Upper lobe of left lung (tissue), 4 donors: ENCODE data around the gene ADTRP.

Source experiments
- EP300 ChIP-seq, 4 donors: sonication (generic); formaldehyde crosslinking; IDR thresholded peaks; one replicate each; pipeline ENCODE4 v1.5.1; 2017; ENCODE audit warnings: antibody characterized with exemption in 4 of 4, control low read depth in 2 of 4
- POLR2AphosphoS5 ChIP-seq, 2 donors: sonication (generic); formaldehyde crosslinking; IDR thresholded peaks; one replicate each; pipeline ENCODE4 v1.5.1; 2017; ENCODE audit warnings: antibody characterized with exemption in 2 of 2
- TF ChIP-seq, protein P1 (sequence below), 6 experiments: fragments of 450-650 bp in 4 of 6; fragments of 200-600 bp in 2 of 6; sonication (generic) in 2 of 6; IDR thresholded peaks; one replicate each; pipeline ENCODE4 v1.5.1; 2016 to 2019; ENCODE audit warnings: antibody characterized with exemption in 6 of 6

DNA sequence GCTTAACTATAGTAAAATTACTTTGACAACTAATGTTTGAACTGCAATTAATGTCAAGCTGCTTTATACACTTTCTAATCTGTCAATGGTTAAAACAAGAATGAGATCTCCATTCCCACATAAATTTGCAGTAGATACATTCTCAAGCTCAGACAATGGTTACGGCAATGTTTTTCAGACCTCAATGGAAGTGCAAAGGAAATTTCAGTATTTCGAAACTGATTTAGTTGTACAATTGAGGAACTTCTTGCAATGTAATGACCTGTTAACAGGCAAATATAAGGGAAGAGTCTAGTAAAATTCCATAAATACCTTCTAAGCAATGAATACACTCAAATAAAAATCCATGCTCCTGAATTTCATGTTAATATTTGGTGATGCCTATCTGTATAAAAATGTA, 94.7 kb downstream of the ADTRP start:
- TF ChIP-seq, protein P1, sequence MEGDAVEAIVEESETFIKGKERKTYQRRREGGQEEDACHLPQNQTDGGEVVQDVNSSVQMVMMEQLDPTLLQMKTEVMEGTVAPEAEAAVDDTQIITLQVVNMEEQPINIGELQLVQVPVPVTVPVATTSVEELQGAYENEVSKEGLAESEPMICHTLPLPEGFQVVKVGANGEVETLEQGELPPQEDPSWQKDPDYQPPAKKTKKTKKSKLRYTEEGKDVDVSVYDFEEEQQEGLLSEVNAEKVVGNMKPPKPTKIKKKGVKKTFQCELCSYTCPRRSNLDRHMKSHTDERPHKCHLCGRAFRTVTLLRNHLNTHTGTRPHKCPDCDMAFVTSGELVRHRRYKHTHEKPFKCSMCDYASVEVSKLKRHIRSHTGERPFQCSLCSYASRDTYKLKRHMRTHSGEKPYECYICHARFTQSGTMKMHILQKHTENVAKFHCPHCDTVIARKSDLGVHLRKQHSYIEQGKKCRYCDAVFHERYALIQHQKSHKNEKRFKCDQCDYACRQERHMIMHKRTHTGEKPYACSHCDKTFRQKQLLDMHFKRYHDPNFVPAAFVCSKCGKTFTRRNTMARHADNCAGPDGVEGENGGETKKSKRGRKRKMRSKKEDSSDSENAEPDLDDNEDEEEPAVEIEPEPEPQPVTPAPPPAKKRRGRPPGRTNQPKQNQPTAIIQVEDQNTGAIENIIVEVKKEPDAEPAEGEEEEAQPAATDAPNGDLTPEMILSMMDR (IDR thresholded peaks at IDR 0.05), result no peak
- TF ChIP-seq POLR2AphosphoS5 (IDR thresholded peaks at IDR 0.05) (no peak), EP300 (IDR thresholded peaks at IDR 0.05) (no peak)
